ENCODE measurements around the gene PRDM16.

PRDM16 gene

DNA sequence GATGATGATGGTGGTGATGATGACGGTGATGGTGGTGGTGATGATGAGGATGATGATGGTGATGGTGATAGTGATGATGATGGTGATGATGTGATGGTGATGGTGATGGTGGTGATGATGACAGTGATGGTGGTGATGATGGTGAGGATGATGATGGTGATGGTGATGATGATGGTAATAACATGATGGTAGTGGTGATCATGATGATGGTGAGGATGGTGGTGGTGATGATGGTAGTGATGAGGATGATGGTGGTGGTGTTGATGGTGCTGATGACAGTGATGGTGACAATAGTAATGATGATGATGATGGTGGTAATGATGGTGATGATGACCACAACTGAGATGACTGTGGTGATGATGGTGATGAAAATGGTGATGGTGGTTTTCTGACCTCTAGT is 42.9 kb upstream of the PRDM16 start:
- Histone ChIP-seq H3K4me3 (ENCODE audit: insufficient read depth, low read depth, low read length, poor library complexity, severe bottlenecking) (no peak overlapping the region), H3K36me3 (ENCODE audit: control insufficient read depth, insufficient read depth, low read length) (no peaks in the 10 kb centered on the region), H3K27ac (ENCODE audit: insufficient read depth, low read length, poor library complexity, severe bottlenecking) (no peak overlapping the region), H3K27me3 (replicated peaks; ENCODE audit: control insufficient read depth, insufficient read depth, low read length, poor library complexity, severe bottlenecking) (no peaks in the 10 kb centered on the region), H3K9me3 (ENCODE audit: control insufficient read depth, low read length) (no peaks in the 10 kb centered on the region), H3K4me1 (ENCODE audit: control insufficient read depth, insufficient read depth, low read length, poor library complexity, severe bottlenecking) (no peaks in the 10 kb centered on the region)
- DNase-seq, result no peak

DNA sequence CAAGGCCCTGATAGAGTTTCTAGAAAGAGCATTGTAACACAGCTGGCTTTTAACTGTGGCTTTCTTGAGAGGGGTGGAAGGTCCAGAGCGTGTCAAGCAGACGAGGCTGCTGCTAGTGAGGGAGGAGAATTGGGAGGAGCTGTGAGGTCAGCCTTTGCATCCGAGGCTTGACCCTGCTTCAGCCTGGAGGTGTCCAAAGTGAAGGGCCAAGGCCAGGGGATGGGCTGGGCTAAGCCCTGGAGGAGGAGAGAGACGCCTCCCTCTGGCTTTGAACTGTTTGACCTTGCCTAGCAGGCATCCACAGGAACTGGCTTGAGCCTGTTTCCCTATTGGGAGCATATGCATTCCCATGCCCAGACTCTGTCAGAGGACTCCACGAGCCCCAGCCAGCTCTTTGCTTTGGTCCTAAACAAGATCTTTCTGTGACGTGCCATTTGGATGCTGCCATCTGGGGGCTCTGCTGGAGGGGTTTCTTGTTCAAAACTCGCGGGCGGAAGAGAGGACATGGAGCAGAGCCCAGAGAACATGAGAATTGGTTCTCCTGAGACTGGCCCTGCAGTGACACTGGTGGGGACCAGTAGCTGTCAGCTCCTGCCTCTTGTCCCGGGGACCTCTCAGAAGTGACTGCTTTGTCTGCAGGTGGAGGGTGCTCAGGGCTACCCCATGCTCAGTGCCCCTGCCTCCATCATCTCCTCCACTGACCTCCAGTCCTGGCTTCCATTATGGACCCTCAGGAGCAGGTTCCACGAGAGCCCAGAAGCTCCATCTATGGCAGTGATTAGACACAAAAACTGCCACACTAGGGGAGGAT is 42.2 kb upstream of the PRDM16 start:
- Histone ChIP-seq H3K27ac (ENCODE audit: insufficient read depth, low read length, poor library complexity, severe bottlenecking) (no peak overlapping the region), H3K27me3 (replicated peaks; ENCODE audit: control insufficient read depth, insufficient read depth, low read length, poor library complexity, severe bottlenecking) (no peaks in the 10 kb centered on the region), H3K36me3 (ENCODE audit: control insufficient read depth, insufficient read depth, low read length) (no peaks in the 10 kb centered on the region), H3K4me1 (ENCODE audit: control insufficient read depth, insufficient read depth, low read length, poor library complexity, severe bottlenecking) (no peaks in the 10 kb centered on the region), H3K4me3 (ENCODE audit: insufficient read depth, low read depth, low read length, poor library complexity, severe bottlenecking) (no peak overlapping the region), H3K9me3 (ENCODE audit: control insufficient read depth, low read length) (no peaks in the 10 kb centered on the region)
- no peak for DNase-seq

DNA sequence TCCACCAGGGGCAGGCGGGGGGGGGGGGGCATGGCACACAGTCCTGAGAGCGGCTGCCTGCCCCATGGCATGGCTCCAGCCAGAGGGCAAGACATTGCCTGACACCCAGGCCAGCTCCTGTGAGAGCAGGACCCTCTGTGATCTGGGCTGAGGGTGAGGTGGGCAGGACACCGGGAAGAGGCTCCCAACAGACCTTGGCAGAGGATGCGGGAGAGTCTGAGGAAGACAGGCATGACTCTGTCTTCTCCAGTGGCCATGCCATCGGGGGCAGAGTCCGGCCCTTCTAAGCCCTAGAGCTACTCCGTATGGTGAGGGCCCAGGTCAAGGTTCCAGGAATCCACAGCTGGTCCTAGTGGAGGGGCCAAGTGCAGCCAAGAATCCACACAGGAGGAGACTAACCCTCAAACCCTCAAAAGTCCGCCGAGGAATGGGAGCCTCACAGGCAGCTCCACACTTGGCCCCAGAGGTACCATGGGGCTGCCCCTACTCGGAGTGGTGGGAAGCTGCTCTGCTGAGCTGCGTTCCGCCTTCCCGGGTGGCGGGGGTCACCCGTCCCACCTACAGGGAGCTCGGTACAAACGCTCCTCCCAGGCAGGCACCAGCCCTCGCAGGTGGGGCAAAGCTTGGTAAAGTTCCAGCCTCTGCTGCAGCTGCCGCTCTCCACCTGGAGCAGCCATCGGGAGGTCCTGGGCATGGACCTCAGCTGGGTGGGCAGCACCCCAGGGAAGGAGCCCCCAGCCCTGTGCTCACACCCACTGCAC is 41.2 kb upstream of the PRDM16 start:
- no peak overlapping the region for H3K27ac ChIP-seq (ENCODE audit: insufficient read depth, low read length, poor library complexity, severe bottlenecking)
- H3K4me3 ChIP-seq (ENCODE audit: insufficient read depth, low read depth, low read length, poor library complexity, severe bottlenecking), result no peak overlapping the region
- H3K4me1 ChIP-seq (ENCODE audit: control insufficient read depth, insufficient read depth, low read length, poor library complexity, severe bottlenecking), result peaks cover 4% of the 10 kb centered on the region
- H3K9me3 ChIP-seq (ENCODE audit: control insufficient read depth, low read length), result no peaks in the 10 kb centered on the region
- no peaks in the 10 kb centered on the region for H3K36me3 ChIP-seq (ENCODE audit: control insufficient read depth, insufficient read depth, low read length)
- H3K27me3 ChIP-seq (replicated peaks; ENCODE audit: control insufficient read depth, insufficient read depth, low read length, poor library complexity, severe bottlenecking), result no peaks in the 10 kb centered on the region
- DNase-seq, result no peak

DNA sequence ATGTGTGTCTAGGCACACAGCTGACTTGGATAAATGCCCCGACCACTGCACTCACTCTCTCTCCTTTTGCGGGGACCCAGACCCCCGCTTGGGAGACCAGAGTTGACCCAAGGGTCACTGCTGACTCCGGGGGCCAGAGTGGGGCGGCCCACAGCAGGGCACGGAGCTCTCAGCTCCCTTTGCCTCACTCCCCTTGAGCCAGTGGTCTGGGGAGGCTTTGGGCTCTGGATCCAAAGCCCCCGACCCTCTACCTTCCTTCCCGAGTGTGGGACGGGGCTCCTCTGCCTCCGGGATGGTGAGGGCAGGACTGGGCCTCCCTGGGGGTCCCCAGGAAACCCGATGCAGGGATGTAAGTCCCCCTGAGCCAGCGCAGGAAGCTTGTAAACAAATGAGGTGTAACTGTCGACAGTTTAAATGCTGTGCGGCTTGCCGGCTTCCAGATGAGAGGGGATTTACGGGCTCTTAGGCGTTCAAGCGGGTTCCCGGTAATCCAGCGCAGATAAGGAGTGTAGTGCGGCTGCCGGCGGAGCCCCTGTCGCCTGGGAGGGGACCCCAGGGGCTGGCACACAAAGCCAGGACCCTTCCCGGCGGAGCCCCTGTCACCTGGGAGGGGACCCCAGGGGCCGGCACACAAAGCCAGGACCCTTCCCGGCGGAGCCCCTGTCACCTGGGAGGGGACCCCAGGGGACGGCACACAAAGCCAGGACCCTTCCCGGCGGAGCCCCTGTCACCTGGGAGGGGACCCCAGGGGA is 40.3 kb upstream of the PRDM16 start:
- no peak overlapping the region for H3K27ac ChIP-seq (ENCODE audit: insufficient read depth, low read length, poor library complexity, severe bottlenecking)
- peaks cover 10% of the 10 kb centered on the region for H3K4me1 ChIP-seq (ENCODE audit: control insufficient read depth, insufficient read depth, low read length, poor library complexity, severe bottlenecking)
- no peak for DNase-seq
- no peak overlapping the region for H3K4me3 ChIP-seq (ENCODE audit: insufficient read depth, low read depth, low read length, poor library complexity, severe bottlenecking)
- no peaks in the 10 kb centered on the region for H3K27me3 ChIP-seq (replicated peaks; ENCODE audit: control insufficient read depth, insufficient read depth, low read length, poor library complexity, severe bottlenecking)
- H3K36me3 ChIP-seq (ENCODE audit: control insufficient read depth, insufficient read depth, low read length), result no peaks in the 10 kb centered on the region
- no peaks in the 10 kb centered on the region for H3K9me3 ChIP-seq (ENCODE audit: control insufficient read depth, low read length)

DNA sequence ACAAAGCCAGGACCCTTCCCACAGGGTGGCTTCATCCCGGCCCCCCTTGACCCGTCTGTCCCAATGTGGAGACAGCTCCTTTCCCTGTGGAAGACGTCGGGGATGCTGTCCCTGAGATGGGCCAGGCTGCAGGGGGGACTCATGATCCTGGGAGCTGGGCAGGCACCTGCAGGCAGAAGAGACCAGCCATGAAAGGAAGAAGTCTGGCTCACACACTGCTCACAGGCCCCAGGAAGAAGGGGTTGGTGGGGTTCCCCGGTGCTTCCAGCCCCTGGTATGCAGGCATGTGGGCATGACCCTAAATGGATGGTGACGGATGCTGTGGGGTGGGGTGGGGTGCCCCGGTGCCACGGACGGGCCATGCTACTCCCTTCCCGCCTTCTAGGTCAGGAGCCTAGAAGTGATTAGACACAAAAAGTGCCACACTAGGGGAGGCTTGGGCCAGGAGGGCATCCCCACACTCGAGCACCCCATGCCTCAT is 39.5 kb upstream of the PRDM16 start:
- H3K9me3 ChIP-seq (ENCODE audit: control insufficient read depth, low read length), result no peaks in the 10 kb centered on the region
- H3K27ac ChIP-seq (ENCODE audit: insufficient read depth, low read length, poor library complexity, severe bottlenecking), result no peak overlapping the region
- DNase-seq, result no peak
- no peak overlapping the region for H3K4me3 ChIP-seq (ENCODE audit: insufficient read depth, low read depth, low read length, poor library complexity, severe bottlenecking)
- no peaks in the 10 kb centered on the region for H3K36me3 ChIP-seq (ENCODE audit: control insufficient read depth, insufficient read depth, low read length)
- H3K4me1 ChIP-seq (ENCODE audit: control insufficient read depth, insufficient read depth, low read length, poor library complexity, severe bottlenecking), result peaks cover 13% of the 10 kb centered on the region
- no peaks in the 10 kb centered on the region for H3K27me3 ChIP-seq (replicated peaks; ENCODE audit: control insufficient read depth, insufficient read depth, low read length, poor library complexity, severe bottlenecking)

DNA sequence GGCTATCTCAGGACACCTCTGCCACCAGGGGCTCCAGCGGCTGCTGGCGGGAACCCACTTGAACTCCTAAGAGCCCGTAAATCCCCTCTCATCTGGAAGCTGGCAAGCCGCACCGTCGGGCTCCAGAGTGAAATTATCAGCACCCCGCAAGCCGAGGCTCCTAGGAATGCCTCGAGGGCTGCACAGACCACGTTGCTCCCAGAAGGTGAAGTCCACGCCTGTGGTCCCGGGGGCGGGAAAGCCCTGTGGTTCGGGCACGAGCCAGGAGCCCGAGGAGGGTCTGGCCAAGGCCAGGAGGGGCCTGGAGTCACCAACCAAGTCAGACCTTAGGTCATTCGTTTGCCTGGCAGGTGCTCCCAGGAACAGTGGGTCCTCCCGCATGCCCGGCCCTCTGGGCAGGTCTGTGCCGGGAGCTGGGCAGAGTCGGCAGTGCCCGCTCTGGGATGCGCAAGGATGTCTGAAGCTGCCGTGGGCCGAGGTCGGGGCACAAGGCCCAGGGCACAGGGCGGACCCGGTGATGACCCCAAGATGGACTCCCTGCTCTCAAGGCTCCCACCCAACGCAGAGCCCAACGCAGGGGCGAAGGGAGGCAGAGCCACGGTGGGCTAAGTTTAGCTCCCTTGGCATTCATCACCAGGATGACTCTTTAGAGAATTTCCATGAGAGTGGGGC is 38.9 kb upstream of the PRDM16 start:
- no peak for DNase-seq
- no peak overlapping the region for H3K27ac ChIP-seq (ENCODE audit: insufficient read depth, low read length, poor library complexity, severe bottlenecking)
- H3K36me3 ChIP-seq (ENCODE audit: control insufficient read depth, insufficient read depth, low read length), result no peaks in the 10 kb centered on the region
- peaks cover 13% of the 10 kb centered on the region for H3K4me1 ChIP-seq (ENCODE audit: control insufficient read depth, insufficient read depth, low read length, poor library complexity, severe bottlenecking)
- no peaks in the 10 kb centered on the region for H3K27me3 ChIP-seq (replicated peaks; ENCODE audit: control insufficient read depth, insufficient read depth, low read length, poor library complexity, severe bottlenecking)
- H3K4me3 ChIP-seq (ENCODE audit: insufficient read depth, low read depth, low read length, poor library complexity, severe bottlenecking), result no peak overlapping the region
- no peaks in the 10 kb centered on the region for H3K9me3 ChIP-seq (ENCODE audit: control insufficient read depth, low read length)

DNA sequence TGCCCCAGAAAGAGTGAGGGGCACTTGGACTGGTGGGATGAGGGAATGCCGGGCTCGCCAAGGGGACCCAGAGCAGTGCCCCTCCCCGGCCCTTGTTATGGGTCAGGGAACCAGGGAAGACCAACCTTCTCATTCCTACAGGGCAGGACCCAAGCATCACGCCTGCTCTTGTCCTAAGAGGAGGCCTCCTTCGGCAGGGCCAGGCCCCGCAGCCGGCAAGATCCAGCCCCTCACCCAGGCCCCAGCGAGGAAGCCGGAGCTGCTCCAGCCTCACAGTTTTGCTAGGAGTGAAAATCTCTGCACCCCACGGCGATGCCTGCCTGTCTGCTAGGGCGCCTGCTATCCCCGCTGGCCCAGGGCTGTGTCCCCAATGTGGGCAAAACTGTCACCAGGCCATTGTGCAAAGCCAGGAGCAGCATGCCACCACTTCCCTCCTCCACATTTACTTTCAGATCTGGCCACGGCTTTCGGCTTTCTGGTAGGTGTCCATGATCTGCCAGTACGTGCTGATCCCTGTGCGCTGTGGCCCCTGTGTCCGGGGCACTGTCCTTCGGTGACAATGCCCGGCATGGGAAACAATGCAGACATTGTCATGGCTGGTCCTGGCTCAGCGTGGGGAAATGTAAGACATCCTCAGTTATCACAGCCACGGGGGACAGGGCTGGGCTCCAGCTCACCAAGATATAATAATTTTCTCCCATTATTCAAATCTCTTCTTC is 38.2 kb upstream of the PRDM16 start:
- no peaks in the 10 kb centered on the region for H3K27me3 ChIP-seq (replicated peaks; ENCODE audit: control insufficient read depth, insufficient read depth, low read length, poor library complexity, severe bottlenecking)
- no peak for DNase-seq

DNA sequence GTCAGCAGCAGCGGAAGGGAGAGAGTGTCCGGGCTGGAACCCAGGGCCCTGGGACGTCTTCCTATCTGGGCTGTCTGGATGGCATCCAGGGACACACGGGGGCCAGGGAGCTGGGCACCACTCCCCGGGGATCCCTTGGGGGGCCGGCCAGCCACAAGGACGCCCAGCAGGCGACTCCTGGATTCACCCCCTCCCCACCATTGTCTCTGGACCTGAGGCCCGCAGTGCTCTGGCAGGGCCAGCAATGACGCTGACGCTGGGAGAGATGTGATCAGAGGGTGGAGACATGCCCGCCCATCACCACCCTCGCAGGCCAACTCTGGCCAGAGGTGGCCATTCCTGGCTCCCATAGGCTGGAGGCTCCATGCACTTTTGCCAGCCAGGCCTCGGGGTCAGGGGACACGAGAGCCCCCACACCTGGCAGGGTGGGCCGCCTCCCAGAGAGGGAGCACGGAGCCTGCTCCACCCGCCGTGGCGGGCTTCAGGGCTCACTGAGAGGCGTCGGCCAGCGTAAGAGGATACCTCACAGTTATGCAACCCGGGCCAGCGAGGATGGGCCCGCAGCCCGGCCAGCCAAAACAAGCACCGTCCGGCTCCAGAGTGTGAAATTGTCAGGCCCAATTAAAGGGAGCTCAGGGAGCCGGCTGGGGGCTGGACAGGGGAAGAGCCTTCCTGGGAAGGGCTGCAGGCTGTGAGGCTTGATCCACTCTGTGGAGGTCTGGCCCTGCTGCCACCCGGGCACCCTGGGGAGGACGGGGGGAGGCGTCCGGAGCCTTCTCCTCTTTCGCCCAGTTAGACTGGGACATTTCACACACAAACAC is 37.4 kb upstream of the PRDM16 start:
- DNase-seq, result no peak
- peaks cover 13% of the 10 kb centered on the region for H3K4me1 ChIP-seq (ENCODE audit: control insufficient read depth, insufficient read depth, low read length, poor library complexity, severe bottlenecking)
- no peak overlapping the region for H3K27ac ChIP-seq (ENCODE audit: insufficient read depth, low read length, poor library complexity, severe bottlenecking)
- no peaks in the 10 kb centered on the region for H3K36me3 ChIP-seq (ENCODE audit: control insufficient read depth, insufficient read depth, low read length)
- H3K4me3 ChIP-seq (ENCODE audit: insufficient read depth, low read depth, low read length, poor library complexity, severe bottlenecking), result no peak overlapping the region
- H3K27me3 ChIP-seq (replicated peaks; ENCODE audit: control insufficient read depth, insufficient read depth, low read length, poor library complexity, severe bottlenecking), result no peaks in the 10 kb centered on the region
- no peaks in the 10 kb centered on the region for H3K9me3 ChIP-seq (ENCODE audit: control insufficient read depth, low read length)

More for the DNA sequence above, 38.2 kb upstream of the PRDM16 start:
- no peaks in the 10 kb centered on the region for H3K9me3 ChIP-seq (ENCODE audit: control insufficient read depth, low read length)
- H3K36me3 ChIP-seq (ENCODE audit: control insufficient read depth, insufficient read depth, low read length), result no peaks in the 10 kb centered on the region
- no peak overlapping the region for H3K4me3 ChIP-seq (ENCODE audit: insufficient read depth, low read depth, low read length, poor library complexity, severe bottlenecking)
- H3K27ac ChIP-seq (ENCODE audit: insufficient read depth, low read length, poor library complexity, severe bottlenecking), result no peak overlapping the region
- peaks cover 13% of the 10 kb centered on the region for H3K4me1 ChIP-seq (ENCODE audit: control insufficient read depth, insufficient read depth, low read length, poor library complexity, severe bottlenecking)

Measured in effector memory CD4-positive, alpha-beta T cell (primary cell).